Keratinocyte (primary cell): ENCODE measurements around the gene JAKMIP1. TPM values are rescaled to one million over a fixed set of nuclear protein-coding genes. Genes with fewer than 3 reads are reported as not detected.

Experiments
- DNase-seq: peaks from one replicate; pipeline ENCODE4 v3.0.0-alpha.2; 2011; ENCODE audit warnings: low read depth, missing footprints, low spot score
- FAIRE-seq: peaks from 2 replicates; lab custom pipeline; 2011; peaks lifted over from hg19 to GRCh38; lab: Jason Lieb, UNC
- H2AFZ ChIP-seq: 2 replicates; pipeline ENCODE4 v1.6.0; 2012; ENCODE audit warnings: low read length, control low read depth, inconsistent platforms; ENCODE audit not compliant: control insufficient read depth
- H3K27ac ChIP-seq: 2 replicates; pipeline ENCODE4 v1.5.1; 2011; ENCODE audit warnings: low read length; ENCODE audit not compliant: control insufficient read depth, insufficient read depth
- H3K27me3 ChIP-seq: 3 replicates; pipeline ENCODE4 v1.6.0; 2011; ENCODE audit warnings: low read length; ENCODE audit not compliant: control insufficient read depth, insufficient read depth; ENCODE audit errors: extremely low read depth
- H3K36me3 ChIP-seq, 2 experiments: 2 replicates in 1 of 2; 3 replicates in 1 of 2; pipeline ENCODE4 v1.5.1; 2011; ENCODE audit warnings: low read length in 2 of 2, mild to moderate bottlenecking in 1 of 2; ENCODE audit not compliant: control insufficient read depth in 2 of 2, insufficient read depth in 2 of 2; ENCODE audit errors: extremely low read depth in 1 of 2
- H3K4me1 ChIP-seq: 3 replicates; pipeline ENCODE4 v1.5.1; 2011; ENCODE audit warnings: low read length; ENCODE audit not compliant: control insufficient read depth, insufficient read depth; ENCODE audit errors: extremely low read depth
- H3K4me2 ChIP-seq: 3 replicates; pipeline ENCODE4 v1.6.0; 2011; ENCODE audit warnings: low read depth, low read length; ENCODE audit not compliant: control insufficient read depth, insufficient read depth; ENCODE audit errors: extremely low read depth
- H3K4me3 ChIP-seq, 3 experiments: fragments of 200-600 bp in 1 of 3; sonication (generic) in 1 of 3; 2 replicates in 2 of 3; 3 replicates in 1 of 3; pipeline ENCODE4 v1.5.1; 2011 to 2016; ENCODE audit warnings: low read length in 3 of 3, mild to moderate bottlenecking in 3 of 3, control low read depth in 2 of 3, inconsistent platforms in 1 of 3, low read depth in 1 of 3, mixed read lengths in 1 of 3, mixed run types in 1 of 3, moderate library complexity in 1 of 3; ENCODE audit not compliant: control insufficient read depth in 2 of 3, insufficient read depth in 2 of 3; ENCODE audit errors: extremely low read depth in 1 of 3
- H3K79me2 ChIP-seq: 2 replicates; pipeline ENCODE4 v1.6.0; 2012; ENCODE audit warnings: low read length; ENCODE audit not compliant: control insufficient read depth, insufficient read depth
- H3K9ac ChIP-seq: 3 replicates; pipeline ENCODE4 v1.6.0; 2011; ENCODE audit warnings: low read length; ENCODE audit not compliant: control insufficient read depth, insufficient read depth; ENCODE audit errors: extremely low read depth
- H3K9me1 ChIP-seq: 3 replicates; pipeline ENCODE4 v1.6.0; 2011; ENCODE audit warnings: low read length; ENCODE audit not compliant: control insufficient read depth, insufficient read depth; ENCODE audit errors: extremely low read depth
- H3K9me3 ChIP-seq: 2 replicates; pipeline ENCODE4 v1.5.1; 2012; ENCODE audit warnings: low read depth, low read length; ENCODE audit not compliant: control insufficient read depth
- H4K20me1 ChIP-seq: 3 replicates; pipeline ENCODE4 v1.6.0; 2011; ENCODE audit warnings: low read length; ENCODE audit not compliant: control insufficient read depth, insufficient read depth; ENCODE audit errors: extremely low read depth
- CTCF ChIP-seq, 3 experiments: IDR thresholded peaks in 1 of 3; conservative IDR thresholded peaks in 1 of 3; optimal IDR thresholded peaks in 1 of 3; 2 replicates in 2 of 3; 3 replicates in 1 of 3; pipeline versions ENCODE3 to v1.5.1; 2011; ENCODE audit warnings: low read length in 3 of 3, mild to moderate bottlenecking in 3 of 3, moderate library complexity in 2 of 3, control low read depth in 1 of 3, inconsistent platforms in 1 of 3; ENCODE audit not compliant: insufficient read depth in 2 of 3; ENCODE audit errors: extremely low read depth in 1 of 3
- EZH2 ChIP-seq: IDR thresholded peaks from one replicate; pipeline ENCODE4 v1.6.1; 2012; ENCODE audit warnings: inconsistent platforms, mild to moderate bottlenecking, low read length, moderate library complexity
- dilution Hi-C: fragments of 300-500 bp; cut with MboI; formaldehyde crosslinking; loops from one replicate; pipeline ENCODE4 v1.7.0; 2020; ENCODE audit warnings: low sequenced_read_pairs; ENCODE audit not compliant: extremely low pct_ligation_motif_present
- polyA plus RNA-seq, 5 experiments: library from polyadenylated mRNA; depleted of rRNA in 3 of 5; stranded (reverse) in 3 of 5; stranded (forward) in 1 of 5; unstranded in 1 of 5; fragments of >200 nt; gene quantifications; 1 replicate in 1 of 5; 2 replicates in 3 of 5; 3 replicates in 1 of 5; pipeline versions ENCODE4 v1.2.1 to v1.2.3, GENCODE V29; 2011 to 2012; ENCODE audit warnings: missing spikeins in 2 of 5, low read depth in 1 of 5, low replicate concordance in 1 of 5

JAKMIP1 gene
- polyA plus RNA-seq, 1 donor (not counting 4 experiments of a cell fraction or from before 2014, with no cell fraction given), result not detected

GRCh38 chr4:6229671-6230501 is 29.5 kb upstream of the JAKMIP1 start:
- Histone ChIP-seq H3K79me2 (no peaks in the 10 kb centered on the region), H3K4me3 (no peak overlapping the region), H3K9me3 (no peaks in the 10 kb centered on the region), H3K9ac (no peak overlapping the region), H3K9me1 (no peaks in the 10 kb centered on the region), H3K36me3 (no peaks in the 10 kb centered on the region), H3K4me2 (no peak overlapping the region), H3K27me3 (no peaks in the 10 kb centered on the region), H2AFZ (no peak overlapping the region), H3K4me1 (no peaks in the 10 kb centered on the region), H4K20me1 (no peaks in the 10 kb centered on the region), H3K27ac (no peak overlapping the region)
- dilution Hi-C loops, result no loop called here
- FAIRE-seq, result no peak
- no peak for DNase-seq
- TF ChIP-seq EZH2 (no peak), CTCF (optimal IDR thresholded peaks at IDR 0.05 in 1 of 3, IDR thresholded peaks at IDR 0.05 in 1 of 3, conservative IDR thresholded peaks at IDR 0.05 in 1 of 3; ENCODE audit: extremely low read depth in 1 of 3, insufficient read depth in 2 of 3, low read length in 3 of 3) (no peak)

GRCh38 chr4:6229095-6229494 is 28.7 kb upstream of the JAKMIP1 start:
- no peaks in the 10 kb centered on the region for H3K9me3 ChIP-seq
- dilution Hi-C loops, result no loop called here
- no peak overlapping the region for H3K4me2 ChIP-seq
- H3K27me3 ChIP-seq, result no peaks in the 10 kb centered on the region
- TF ChIP-seq EZH2 (no peak), CTCF (optimal IDR thresholded peaks at IDR 0.05 in 1 of 3, IDR thresholded peaks at IDR 0.05 in 1 of 3, conservative IDR thresholded peaks at IDR 0.05 in 1 of 3; ENCODE audit: extremely low read depth in 1 of 3, insufficient read depth in 2 of 3, low read length in 3 of 3) (no peak)
- no peak overlapping the region for H2AFZ ChIP-seq
- no peaks in the 10 kb centered on the region for H4K20me1 ChIP-seq
- no peaks in the 10 kb centered on the region for H3K36me3 ChIP-seq
- H3K27ac ChIP-seq, result no peak overlapping the region
- H3K9me1 ChIP-seq, result no peaks in the 10 kb centered on the region
- H3K79me2 ChIP-seq, result no peaks in the 10 kb centered on the region
- DNase-seq, result no peak
- H3K4me3 ChIP-seq, result no peak overlapping the region
- no peak overlapping the region for H3K9ac ChIP-seq
- H3K4me1 ChIP-seq, result no peaks in the 10 kb centered on the region
- no peak for FAIRE-seq
